Measurements from ENCODE around the gene APLP1.

- TF ChIP-seq, protein P1, sequence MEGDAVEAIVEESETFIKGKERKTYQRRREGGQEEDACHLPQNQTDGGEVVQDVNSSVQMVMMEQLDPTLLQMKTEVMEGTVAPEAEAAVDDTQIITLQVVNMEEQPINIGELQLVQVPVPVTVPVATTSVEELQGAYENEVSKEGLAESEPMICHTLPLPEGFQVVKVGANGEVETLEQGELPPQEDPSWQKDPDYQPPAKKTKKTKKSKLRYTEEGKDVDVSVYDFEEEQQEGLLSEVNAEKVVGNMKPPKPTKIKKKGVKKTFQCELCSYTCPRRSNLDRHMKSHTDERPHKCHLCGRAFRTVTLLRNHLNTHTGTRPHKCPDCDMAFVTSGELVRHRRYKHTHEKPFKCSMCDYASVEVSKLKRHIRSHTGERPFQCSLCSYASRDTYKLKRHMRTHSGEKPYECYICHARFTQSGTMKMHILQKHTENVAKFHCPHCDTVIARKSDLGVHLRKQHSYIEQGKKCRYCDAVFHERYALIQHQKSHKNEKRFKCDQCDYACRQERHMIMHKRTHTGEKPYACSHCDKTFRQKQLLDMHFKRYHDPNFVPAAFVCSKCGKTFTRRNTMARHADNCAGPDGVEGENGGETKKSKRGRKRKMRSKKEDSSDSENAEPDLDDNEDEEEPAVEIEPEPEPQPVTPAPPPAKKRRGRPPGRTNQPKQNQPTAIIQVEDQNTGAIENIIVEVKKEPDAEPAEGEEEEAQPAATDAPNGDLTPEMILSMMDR (IDR thresholded peaks at IDR 0.05), result no peak
- TF ChIP-seq POLR2A (IDR thresholded peaks at IDR 0.05), result no peak
Measured at GRCh38 chr19:35899547-35900214, 31.3 kb downstream of the APLP1 start.

All from right lobe of liver (tissue), 4 donors.